Muscle layer of colon (tissue), 2 donors: ENCODE results near the gene SEMA4D.

ENCODE experiments used
- H3K27ac ChIP-seq: one replicate; pipeline ENCODE4 v1.7.0; 2013; ENCODE audit warnings: low read depth, mild to moderate bottlenecking, low read length, moderate library complexity
- H3K27me3 ChIP-seq, 2 donors: one replicate each; pipeline ENCODE4 v1.7.0; 2013; ENCODE audit warnings: low read length in 2 of 2, mild to moderate bottlenecking in 2 of 2; ENCODE audit not compliant: insufficient read depth in 2 of 2, control insufficient read depth in 1 of 2
- H3K36me3 ChIP-seq: one replicate; pipeline ENCODE4 v1.7.0; 2013; ENCODE audit warnings: mild to moderate bottlenecking, low read length; ENCODE audit not compliant: insufficient read depth
- H3K4me1 ChIP-seq: one replicate; pipeline ENCODE4 v1.7.0; 2013; ENCODE audit warnings: mild to moderate bottlenecking, low read length; ENCODE audit not compliant: insufficient read depth
- H3K4me3 ChIP-seq, 2 donors: one replicate each; pipeline ENCODE4 v1.7.0; 2013; ENCODE audit warnings: low read length in 2 of 2, low read depth in 1 of 2, mild to moderate bottlenecking in 1 of 2, moderate library complexity in 1 of 2
- H3K9ac ChIP-seq: one replicate; pipeline ENCODE4 v1.7.0; 2013; ENCODE audit warnings: low read length
- H3K9me3 ChIP-seq: one replicate; pipeline ENCODE4 v1.7.0; 2013; ENCODE audit warnings: mild to moderate bottlenecking, low read length
- donor health status: abdominal sarcoma.
- donor health status: Adenocarcinoma of cecum.

SEMA4D gene

GRCh38 chr9:89363921-89364665 lies 133.8 kb downstream of the SEMA4D start:
- H3K9ac ChIP-seq = no peak overlapping the region
- no peaks in the 10 kb centered on the region for H3K27me3 ChIP-seq
- H3K36me3 ChIP-seq = peaks cover 35% of the 10 kb centered on the region
- H3K9me3 ChIP-seq = no peaks in the 10 kb centered on the region
- peaks cover 5% of the 10 kb centered on the region for H3K4me1 ChIP-seq
- H3K27ac ChIP-seq = no peak overlapping the region
- H3K4me3 ChIP-seq = no peak overlapping the region

GRCh38 chr9:89363311-89363670 lies 134.6 kb downstream of the SEMA4D start:
- Histone ChIP-seq H3K4me1 (peaks cover 5% of the 10 kb centered on the region), H3K4me3 (no peak overlapping the region), H3K36me3 (peaks cover 43% of the 10 kb centered on the region), H3K27ac (no peak overlapping the region), H3K9ac (no peak overlapping the region), H3K9me3 (no peaks in the 10 kb centered on the region), H3K27me3 (no peaks in the 10 kb centered on the region)

- Histone ChIP-seq H3K27me3 (no peaks in the 10 kb centered on the region), H3K4me1 (peaks cover 5% of the 10 kb centered on the region), H3K27ac (no peak overlapping the region), H3K9me3 (no peaks in the 10 kb centered on the region), H3K36me3 (peaks cover 48% of the 10 kb centered on the region), H3K9ac (no peak overlapping the region), H3K4me3 (no peak overlapping the region)
These were observed 135.1 kb downstream of the SEMA4D start for GRCh38 chr9:89362647-89363310.

- Histone ChIP-seq H3K27ac (no peak overlapping the region), H3K4me3 (no peak overlapping the region), H3K36me3 (peaks cover 56% of the 10 kb centered on the region), H3K9ac (no peak overlapping the region), H3K27me3 (no peaks in the 10 kb centered on the region), H3K9me3 (no peaks in the 10 kb centered on the region), H3K4me1 (peaks cover 5% of the 10 kb centered on the region)
These were observed 135.9 kb downstream of the SEMA4D start for GRCh38 chr9:89361816-89362646.

- no peak overlapping the region for H3K9ac ChIP-seq
- H3K9me3 ChIP-seq = no peaks in the 10 kb centered on the region
- peaks cover 5% of the 10 kb centered on the region for H3K4me1 ChIP-seq
- H3K36me3 ChIP-seq = peaks cover 66% of the 10 kb centered on the region
- H3K4me3 ChIP-seq = no peak overlapping the region
- H3K27me3 ChIP-seq = no peaks in the 10 kb centered on the region
- H3K27ac ChIP-seq = peak overlapping the region; percentile 9
These were observed 136.9 kb downstream of the SEMA4D start for GRCh38 chr9:89361031-89361430.

- H3K9me3 ChIP-seq = no peaks in the 10 kb centered on the region
- H3K27ac ChIP-seq = no peak overlapping the region
- H3K9ac ChIP-seq = no peak overlapping the region
- H3K27me3 ChIP-seq = no peaks in the 10 kb centered on the region
- peaks cover 68% of the 10 kb centered on the region for H3K36me3 ChIP-seq
- H3K4me3 ChIP-seq = no peak overlapping the region
- H3K4me1 ChIP-seq = peaks cover 5% of the 10 kb centered on the region
These were observed 137.4 kb downstream of the SEMA4D start for GRCh38 chr9:89360465-89360864.

GRCh38 chr9:89359751-89360261 lies 138.1 kb downstream of the SEMA4D start:
- Histone ChIP-seq H3K4me1 (peaks cover 5% of the 10 kb centered on the region), H3K36me3 (peaks cover 74% of the 10 kb centered on the region), H3K27ac (no peak overlapping the region), H3K9me3 (no peaks in the 10 kb centered on the region), H3K9ac (no peak overlapping the region), H3K4me3 (no peak overlapping the region), H3K27me3 (no peaks in the 10 kb centered on the region)

- Histone ChIP-seq H3K4me1 (peaks cover 5% of the 10 kb centered on the region), H3K4me3 (no peak overlapping the region), H3K36me3 (peaks cover 83% of the 10 kb centered on the region), H3K9ac (no peak overlapping the region), H3K9me3 (no peaks in the 10 kb centered on the region), H3K27me3 (no peaks in the 10 kb centered on the region), H3K27ac (no peak overlapping the region)
These were observed 138.9 kb downstream of the SEMA4D start for GRCh38 chr9:89358985-89359384.

- Histone ChIP-seq H3K9ac (no peak overlapping the region), H3K27ac (no peak overlapping the region), H3K4me1 (peaks cover 5% of the 10 kb centered on the region), H3K9me3 (no peaks in the 10 kb centered on the region), H3K36me3 (peaks cover 85% of the 10 kb centered on the region), H3K4me3 (no peak overlapping the region), H3K27me3 (no peaks in the 10 kb centered on the region)
These were observed 139.5 kb downstream of the SEMA4D start for GRCh38 chr9:89358376-89358916.

GRCh38 chr9:89357331-89358197 lies 140.3 kb downstream of the SEMA4D start:
- no peaks in the 10 kb centered on the region for H3K9me3 ChIP-seq
- H3K27ac ChIP-seq = no peak overlapping the region
- H3K9ac ChIP-seq = no peak overlapping the region
- no peak overlapping the region for H3K4me3 ChIP-seq
- peaks cover 82% of the 10 kb centered on the region for H3K36me3 ChIP-seq
- peaks cover 5% of the 10 kb centered on the region for H3K4me1 ChIP-seq
- H3K27me3 ChIP-seq = no peaks in the 10 kb centered on the region
